Kidney epithelial cell (primary cell): ENCODE measurements around the gene ACCS. TPM values are rescaled to one million over a fixed set of nuclear protein-coding genes. Genes with fewer than 3 reads are reported as not detected.

ENCODE experiments used
- DNase-seq: peaks from one replicate; pipeline ENCODE4 v3.0.0-alpha.2; 2010; ENCODE audit warnings: low read depth
- H3K27me3 ChIP-seq: 2 replicates; pipeline ENCODE4 v1.6.0; 2011; ENCODE audit warnings: low read length; ENCODE audit not compliant: control insufficient read depth, insufficient read depth
- H3K36me3 ChIP-seq: 2 replicates; pipeline ENCODE4 v1.5.1; 2011; ENCODE audit warnings: low read length; ENCODE audit not compliant: control insufficient read depth, insufficient read depth
- H3K4me3 ChIP-seq: 2 replicates; pipeline ENCODE4 v1.5.1; 2011; ENCODE audit warnings: low read depth, mild to moderate bottlenecking, control low read depth, low read length
- CTCF ChIP-seq: IDR thresholded peaks from 2 replicates; pipeline ENCODE4 v1.5.1; 2011; ENCODE audit warnings: mild to moderate bottlenecking, moderate library complexity, low read length, control low read depth, inconsistent platforms; ENCODE audit not compliant: insufficient read depth, poor library complexity, severe bottlenecking
- total RNA-seq: library from RNA; depleted of rRNA; stranded (reverse); fragments of >200 nt; gene quantifications from 2 replicates; pipeline ENCODE4 v1.2.3, GENCODE V29; 2015

The ACCS gene
- total RNA-seq, 1 donor from 2014 or later, result 14.3 TPM

- no peak for TF ChIP-seq CTCF
- H3K4me3 ChIP-seq, result no peak overlapping the region
- no peak for DNase-seq
- no peaks in the 10 kb centered on the region for H3K36me3 ChIP-seq
- H3K27me3 ChIP-seq, result no peaks in the 10 kb centered on the region
Observed at GRCh38 chr11:44078794-44079193, 12.7 kb downstream of the ACCS start.

- TF ChIP-seq CTCF, result no peak
- no peak for DNase-seq
- Histone ChIP-seq H3K36me3 (no peaks in the 10 kb centered on the region), H3K4me3 (no peak overlapping the region), H3K27me3 (no peaks in the 10 kb centered on the region)
Observed at GRCh38 chr11:44079376-44079775, 13.3 kb downstream of the ACCS start.

GRCh38 chr11:44080951-44081350 lies 14.9 kb downstream of the ACCS start:
- Histone ChIP-seq H3K36me3 (no peaks in the 10 kb centered on the region), H3K27me3 (no peaks in the 10 kb centered on the region), H3K4me3 (no peak overlapping the region)
- no peak for DNase-seq
- TF ChIP-seq CTCF, result no peak

GRCh38 chr11:44082645-44083044 lies 16.6 kb downstream of the ACCS start:
- no peak for TF ChIP-seq CTCF
- no peaks in the 10 kb centered on the region for H3K27me3 ChIP-seq
- DNase-seq, result no peak
- no peaks in the 10 kb centered on the region for H3K36me3 ChIP-seq
- no peak overlapping the region for H3K4me3 ChIP-seq

GRCh38 chr11:44083433-44083832 lies 17.4 kb downstream of the ACCS start:
- no peaks in the 10 kb centered on the region for H3K27me3 ChIP-seq
- no peak for DNase-seq
- no peak for TF ChIP-seq CTCF
- H3K36me3 ChIP-seq, result no peaks in the 10 kb centered on the region
- H3K4me3 ChIP-seq, result no peak overlapping the region

GRCh38 chr11:44083906-44084305 lies 17.8 kb downstream of the ACCS start:
- no peaks in the 10 kb centered on the region for H3K36me3 ChIP-seq
- no peak for DNase-seq
- H3K4me3 ChIP-seq, result no peak overlapping the region
- no peaks in the 10 kb centered on the region for H3K27me3 ChIP-seq
- TF ChIP-seq CTCF, result no peak
